Muscle layer of duodenum (tissue), 2 donors: Measurements from ENCODE around the gene SNX33.
A peak's percentile ranks its signal among the peaks of the same experiment; 100 is the strongest.
"Not testable (repeated sequence)": the region's sequence is repeated elsewhere in the genome, so short reads cannot be mapped to it uniquely, and the experiment has no call there.

Experiments
- H3K27ac ChIP-seq: one replicate; pipeline ENCODE4 v1.7.0; 2013; ENCODE audit warnings: mild to moderate bottlenecking, low read length
- H3K27me3 ChIP-seq: one replicate; pipeline ENCODE4 v1.7.0; 2013; ENCODE audit warnings: low read depth, mild to moderate bottlenecking, control low read depth, low read length
- H3K36me3 ChIP-seq, 2 donors: one replicate each; pipeline ENCODE4 v1.7.0; 2013; ENCODE audit warnings: low read length in 2 of 2, control low read depth in 1 of 2, mild to moderate bottlenecking in 1 of 2; ENCODE audit not compliant: insufficient read depth in 2 of 2, control insufficient read depth in 1 of 2
- H3K4me1 ChIP-seq, 2 donors: one replicate each; pipeline ENCODE4 v1.7.0; 2013; ENCODE audit warnings: low read length in 2 of 2, mild to moderate bottlenecking in 2 of 2, control low read depth in 1 of 2, moderate library complexity in 1 of 2; ENCODE audit not compliant: insufficient read depth in 2 of 2, control insufficient read depth in 1 of 2
- H3K4me3 ChIP-seq, 2 donors: one replicate each; pipeline ENCODE4 v1.7.0; 2013; ENCODE audit warnings: low read length in 2 of 2, low read depth in 1 of 2, mild to moderate bottlenecking in 1 of 2
- H3K9me3 ChIP-seq, 2 donors: one replicate each; pipeline ENCODE4 v1.7.0; 2013; ENCODE audit warnings: low read length in 2 of 2, control low read depth in 1 of 2, mild to moderate bottlenecking in 1 of 2; ENCODE audit not compliant: control insufficient read depth in 1 of 2
- donor health status: healthy.

The SNX33 gene

GRCh38 chr15:75625542-75626347 lies 22.0 kb upstream of the SNX33 start, which contains the start of gene SNUPN:
Gene SNUPN, minus strand, starts transcription at chr15:75625725. Its CDS starts 4,674 bp downstream, at chr15:75621051.
- Histone ChIP-seq H3K4me1 (peaks cover 4 to 6% of the 10 kb centered on the region in 2 donors), H3K4me3 (peak within 1 kb of the TSS; percentile 79 to 87), H3K27me3 (no peaks in the 10 kb centered on the region), H3K36me3 (peaks cover 0 to 6% of the 10 kb centered on the region in 2 donors), H3K27ac (peak within 1 kb of the TSS; percentile 95), H3K9me3 (no peaks in the 10 kb centered on the region)

DNA sequence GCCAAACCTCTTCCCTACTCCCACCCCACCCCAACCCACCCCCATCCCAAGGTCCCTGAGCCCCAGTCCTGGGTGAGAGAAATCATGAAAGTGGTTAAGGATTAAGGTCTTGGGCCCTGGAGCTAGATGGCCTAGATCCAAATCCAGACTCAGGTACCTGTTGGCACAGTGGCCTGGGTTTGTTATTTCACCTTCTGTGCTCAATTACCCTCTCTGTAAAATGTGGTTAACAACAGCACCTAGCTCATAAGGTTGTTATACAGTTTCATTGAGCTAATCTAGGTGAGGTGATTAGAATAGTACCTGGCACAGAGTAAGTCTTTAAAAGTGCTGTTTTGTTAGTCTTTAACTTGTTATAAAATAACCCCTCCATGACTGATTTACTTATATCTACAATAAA lies 15.8 kb upstream of the SNX33 start:
- peaks cover 0 to under 1% of the 10 kb centered on the region in 2 donors for H3K4me1 ChIP-seq

GRCh38 chr15:75633922-75634321 lies 13.8 kb upstream of the SNX33 start:
- H3K27me3 ChIP-seq, H3K9me3 ChIP-seq, H3K27ac ChIP-seq, H3K4me3 ChIP-seq, H3K36me3 ChIP-seq: not testable (repeated sequence)
- peaks cover 15 to 20% of the 10 kb centered on the region in 2 donors for H3K4me1 ChIP-seq

More for the DNA sequence above, 15.8 kb upstream of the SNX33 start:
- H3K27me3 ChIP-seq: no peaks in the 10 kb centered on the region
- no peak overlapping the region for H3K27ac ChIP-seq
- no peaks in the 10 kb centered on the region for H3K9me3 ChIP-seq
- H3K36me3 ChIP-seq: no peaks in the 10 kb centered on the region
- H3K4me3 ChIP-seq: no peak overlapping the region

- H3K36me3 ChIP-seq: no peaks in the 10 kb centered on the region
- H3K27me3 ChIP-seq: no peaks in the 10 kb centered on the region
- H3K9me3 ChIP-seq: no peaks in the 10 kb centered on the region
- H3K4me3 ChIP-seq: no peak overlapping the region
- H3K4me1 ChIP-seq: peaks cover 26 to 32% of the 10 kb centered on the region in 2 donors
- H3K27ac ChIP-seq: no peak overlapping the region
These were observed 11.7 kb upstream of the SNX33 start for GRCh38 chr15:75636026-75636425.

GRCh38 chr15:75637245-75638009 lies 10.3 kb upstream of the SNX33 start:
- H3K4me1 ChIP-seq: peaks cover 27 to 32% of the 10 kb centered on the region in 2 donors
- H3K4me3 ChIP-seq: peak overlapping the region in 1 of 2 donors; percentile 100

GRCh38 chr15:75639191-75639708 lies 8.5 kb upstream of the SNX33 start:
- Histone ChIP-seq H3K9me3 (no peaks in the 10 kb centered on the region), H3K4me1 (peaks cover 27 to 32% of the 10 kb centered on the region in 2 donors), H3K27ac (peak overlapping the region; percentile 87), H3K27me3 (no peaks in the 10 kb centered on the region), H3K4me3 (peak overlapping the region; percentile 94 to 100), H3K36me3 (no peaks in the 10 kb centered on the region)

More at GRCh38 chr15:75637245-75638009, 10.3 kb upstream of the SNX33 start:
- no peaks in the 10 kb centered on the region for H3K36me3 ChIP-seq
- peak overlapping the region; percentile 31 for H3K27ac ChIP-seq
- no peaks in the 10 kb centered on the region for H3K9me3 ChIP-seq
- H3K27me3 ChIP-seq: no peaks in the 10 kb centered on the region

DNA sequence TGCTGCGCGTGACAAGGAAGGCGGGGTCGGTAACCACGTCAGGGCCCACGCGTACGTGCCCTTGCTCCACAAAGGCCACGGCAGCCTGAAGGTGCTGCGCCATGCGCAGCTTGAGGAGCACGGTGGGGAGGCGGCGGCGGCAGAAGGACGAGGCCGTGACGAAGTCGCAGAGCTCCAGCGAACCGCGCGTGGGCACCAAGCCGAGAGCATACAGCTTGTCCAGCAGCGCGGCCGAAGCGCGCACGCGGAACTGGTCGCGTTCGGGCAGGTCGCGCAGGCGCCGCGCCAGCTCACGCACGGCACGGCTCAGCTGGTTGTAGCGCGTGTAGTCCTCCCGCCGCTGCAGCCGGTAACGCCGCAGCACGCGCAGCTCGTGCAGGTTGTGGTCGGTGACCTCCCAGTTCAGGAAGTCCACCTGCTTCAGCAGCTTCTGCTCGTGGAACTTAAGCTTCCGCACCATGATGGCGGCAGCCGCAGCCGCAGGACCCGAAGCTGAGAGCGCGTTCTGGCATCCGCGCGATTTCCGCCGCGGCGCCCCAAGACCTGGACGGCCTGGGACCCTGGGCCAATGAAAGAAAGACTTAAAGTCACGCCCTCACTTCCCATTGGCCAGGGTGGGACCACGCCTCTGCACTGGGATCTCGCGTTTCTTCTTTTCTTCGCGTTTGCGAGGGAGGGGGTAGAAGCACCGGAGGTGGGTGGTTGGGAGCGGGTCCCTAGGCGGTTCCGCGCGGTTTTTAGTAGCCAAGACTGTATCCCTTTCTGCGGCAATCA lies 7.8 kb upstream of the SNX33 start, which contains the start of gene IMP3:
Gene IMP3 (minus strand): TSS at position 516 of the 774 bp plus-strand sequence. CDS start 56 bp downstream, at position 460.
- H3K4me1 ChIP-seq: peaks cover 27 to 32% of the 10 kb centered on the region in 2 donors
- no peaks in the 10 kb centered on the region for H3K36me3 ChIP-seq
- no peaks in the 10 kb centered on the region for H3K9me3 ChIP-seq
- H3K27ac ChIP-seq: peak within 1 kb of the TSS; percentile 87
- H3K4me3 ChIP-seq: peak within 1 kb of the TSS; percentile 94 to 100
- no peaks in the 10 kb centered on the region for H3K27me3 ChIP-seq

DNA sequence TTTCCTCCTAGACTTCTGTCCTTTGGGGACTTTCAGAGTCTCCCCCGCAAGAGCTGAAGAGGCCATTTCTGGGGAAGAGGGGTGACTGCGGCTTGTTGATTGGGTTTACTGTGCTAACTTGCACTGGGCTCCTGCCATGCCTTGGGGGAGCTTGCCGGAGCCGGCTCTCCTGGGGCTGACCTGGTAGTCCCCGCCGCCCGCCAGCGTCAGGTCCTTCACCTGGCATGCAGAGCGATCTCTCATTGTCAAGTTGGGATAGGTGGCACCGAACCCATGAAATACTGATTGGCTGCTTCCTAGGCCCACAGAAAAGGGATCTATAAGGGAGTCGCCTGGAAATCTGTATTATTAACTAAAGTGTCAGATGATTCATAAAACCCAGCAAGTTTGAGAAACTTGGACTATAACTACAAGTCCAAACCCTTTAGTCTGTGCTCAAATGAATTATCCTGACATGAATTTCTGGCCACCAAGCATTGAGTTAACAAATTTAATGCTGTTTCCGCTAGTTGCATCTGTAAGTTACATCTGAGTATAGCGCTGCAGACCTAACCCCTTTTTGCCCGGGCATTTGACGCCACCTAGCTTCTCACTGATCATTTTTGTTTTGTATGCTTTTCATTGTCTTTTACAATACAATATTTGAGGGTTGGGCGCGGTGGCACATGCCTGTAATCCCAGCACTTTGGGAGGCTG lies 7.1 kb upstream of the SNX33 start:
- H3K4me1 ChIP-seq: peaks cover 27 to 32% of the 10 kb centered on the region in 2 donors
- H3K9me3 ChIP-seq: no peaks in the 10 kb centered on the region
- H3K36me3 ChIP-seq: no peaks in the 10 kb centered on the region
- peak overlapping the region; percentile 94 to 100 for H3K4me3 ChIP-seq
- H3K27ac ChIP-seq: peak overlapping the region; percentile 87
- H3K27me3 ChIP-seq: no peaks in the 10 kb centered on the region

DNA sequence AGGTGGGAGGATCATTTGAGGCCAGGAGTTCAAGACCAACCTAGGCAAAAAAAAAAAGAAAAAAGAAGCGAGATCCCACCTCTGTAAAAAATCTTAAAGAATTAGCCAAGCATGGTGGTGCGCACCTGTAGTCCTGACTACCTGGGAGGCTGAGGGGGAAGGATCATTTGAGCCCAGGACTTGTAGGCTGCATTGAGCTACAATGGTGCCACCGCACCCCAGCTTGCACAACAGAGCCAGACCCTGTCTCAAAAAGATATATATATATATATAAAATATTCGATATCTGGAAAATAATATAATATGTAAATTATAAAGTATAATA lies 6.6 kb upstream of the SNX33 start:
- Histone ChIP-seq H3K36me3 (no peaks in the 10 kb centered on the region), H3K9me3 (no peaks in the 10 kb centered on the region), H3K27me3 (no peaks in the 10 kb centered on the region), H3K4me3 (peak overlapping the region in 1 of 2 donors; percentile 100), H3K4me1 (peaks cover 29 to 34% of the 10 kb centered on the region in 2 donors), H3K27ac (no peak overlapping the region)

DNA sequence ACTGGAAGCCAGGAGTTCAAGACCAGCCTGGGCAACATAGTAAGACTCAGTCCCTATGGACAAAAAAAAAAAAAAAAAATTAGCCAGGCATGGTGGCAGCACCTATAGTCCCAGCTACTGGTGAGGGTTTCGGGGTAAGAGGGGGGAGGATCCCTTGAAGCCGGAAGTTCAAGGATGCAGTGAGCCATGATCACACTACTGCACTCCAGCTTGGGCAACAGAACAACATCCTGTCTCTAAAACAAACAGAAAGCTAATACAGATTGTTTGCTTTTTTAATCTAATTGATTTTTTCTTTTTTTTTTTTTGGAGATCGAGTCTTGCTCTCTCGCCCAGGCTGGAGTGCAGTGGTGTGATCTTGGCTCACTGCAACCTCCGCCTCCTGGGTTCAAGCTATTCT lies 6.1 kb upstream of the SNX33 start:
- Histone ChIP-seq H3K4me1 (peaks cover 34 to 38% of the 10 kb centered on the region in 2 donors), H3K27me3 (no peaks in the 10 kb centered on the region), H3K9me3 (no peaks in the 10 kb centered on the region), H3K4me3 (no peak overlapping the region), H3K36me3 (no peaks in the 10 kb centered on the region), H3K27ac (no peak overlapping the region)
